GM21576 (cell line): ENCODE measurements around the gene DPEP1.
"Not testable (repeated sequence)": the region's sequence is repeated elsewhere in the genome, so short reads cannot be mapped to it uniquely, and the experiment has no call there.

Source experiments
- ATAC-seq: cut with Tn5 transposase; IDR thresholded peaks from one replicate; pipeline ENCODE4 v1.9.1; 2021; ENCODE audit warnings: mild to moderate bottlenecking, moderate library complexity; ENCODE audit not compliant: unreplicated experiment

Gene DPEP1

DNA sequence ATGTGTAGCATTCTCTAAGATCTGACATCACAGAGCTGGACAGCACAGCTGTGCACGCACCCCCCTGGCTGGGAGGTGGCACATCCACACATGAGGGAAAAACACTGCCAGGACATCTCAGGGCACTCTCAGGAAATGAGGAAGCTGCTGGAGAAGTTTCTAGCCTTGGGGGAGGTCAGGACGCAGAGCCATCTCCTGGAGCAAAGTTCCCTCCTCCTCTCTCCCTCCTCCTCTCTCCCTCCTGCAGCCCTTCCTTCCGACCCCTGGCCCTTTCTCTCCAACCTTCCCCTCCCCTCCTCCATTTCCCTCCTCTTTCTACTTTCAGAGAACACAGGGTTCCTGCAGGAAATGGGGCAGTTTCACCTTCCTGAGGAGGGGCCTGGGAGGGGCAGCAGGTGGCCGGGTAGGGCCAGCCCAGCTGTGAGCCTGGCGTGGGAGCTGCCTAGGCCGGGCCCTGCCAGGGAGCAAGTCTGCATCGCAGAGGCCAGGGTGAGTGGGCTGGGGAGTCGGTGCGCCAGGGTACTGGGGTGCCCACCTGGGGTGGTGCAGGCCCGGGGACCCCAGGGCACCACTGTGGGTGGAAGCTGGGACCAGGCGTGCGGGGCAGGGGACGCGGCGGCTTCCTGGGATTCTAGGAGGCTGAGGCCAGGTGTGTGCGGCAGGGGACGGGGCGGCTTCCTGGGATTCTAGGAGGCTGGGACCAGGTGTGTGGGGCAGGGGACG lies at the start of gene DPEP1:
Gene DPEP1 (plus strand): TSS at position 412 of the 723 bp plus-strand sequence. CDS start 16,769 bp downstream, outside the sequence.
- ATAC-seq: no peak

DNA sequence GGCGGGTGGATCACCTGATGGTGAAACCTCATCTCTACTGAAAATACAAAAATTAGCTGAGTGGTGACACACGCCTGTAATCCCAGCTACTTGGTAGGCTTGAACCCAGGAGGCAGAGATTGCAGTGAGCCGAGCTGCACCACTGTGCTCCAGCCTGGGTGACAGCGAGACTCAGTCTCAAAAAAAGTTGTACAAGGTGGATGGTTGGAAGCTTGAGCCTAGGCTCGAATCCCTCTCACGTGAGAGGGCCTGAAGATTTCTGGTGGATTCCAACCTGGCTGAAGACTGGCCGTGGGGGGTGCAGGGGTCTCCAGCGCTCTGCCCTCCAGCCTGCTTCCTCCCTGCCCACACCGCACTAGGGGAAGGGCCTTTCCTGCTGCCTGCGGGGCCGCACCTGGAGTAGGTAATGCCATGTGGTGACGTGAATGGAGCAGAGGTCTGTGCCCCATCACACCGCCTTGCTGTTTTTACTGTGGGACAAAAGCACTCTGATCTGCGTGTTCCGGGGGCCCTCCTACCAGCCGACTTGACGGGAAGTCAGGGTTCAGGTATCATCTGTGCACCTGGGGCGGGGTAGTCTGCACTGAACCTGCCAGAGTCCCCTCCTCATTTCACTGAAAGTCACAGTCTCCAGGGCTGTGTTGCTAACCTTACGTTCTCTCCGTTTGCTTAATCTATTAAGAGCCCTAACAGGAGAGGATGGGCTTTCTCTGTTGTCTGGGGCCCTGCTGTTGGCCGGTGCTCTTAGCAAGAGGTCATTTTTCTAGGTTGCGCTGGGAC lies 48.8 kb upstream of the DPEP1 start:
- ATAC-seq: no peak

DNA sequence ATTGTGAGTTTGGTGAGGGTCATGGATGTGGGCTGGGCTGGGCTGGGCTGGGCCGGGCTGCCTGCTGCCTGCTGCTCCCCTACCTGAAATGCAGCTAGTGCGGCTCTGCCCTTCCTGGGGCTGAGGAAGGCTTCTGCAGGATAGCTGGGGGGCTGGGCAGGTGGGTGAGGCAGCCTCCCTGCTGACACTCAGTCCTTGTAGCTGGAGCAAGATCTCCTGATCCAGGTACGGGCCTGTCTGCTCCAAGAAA lies 48.3 kb upstream of the DPEP1 start:
- ATAC-seq: no peak

DNA sequence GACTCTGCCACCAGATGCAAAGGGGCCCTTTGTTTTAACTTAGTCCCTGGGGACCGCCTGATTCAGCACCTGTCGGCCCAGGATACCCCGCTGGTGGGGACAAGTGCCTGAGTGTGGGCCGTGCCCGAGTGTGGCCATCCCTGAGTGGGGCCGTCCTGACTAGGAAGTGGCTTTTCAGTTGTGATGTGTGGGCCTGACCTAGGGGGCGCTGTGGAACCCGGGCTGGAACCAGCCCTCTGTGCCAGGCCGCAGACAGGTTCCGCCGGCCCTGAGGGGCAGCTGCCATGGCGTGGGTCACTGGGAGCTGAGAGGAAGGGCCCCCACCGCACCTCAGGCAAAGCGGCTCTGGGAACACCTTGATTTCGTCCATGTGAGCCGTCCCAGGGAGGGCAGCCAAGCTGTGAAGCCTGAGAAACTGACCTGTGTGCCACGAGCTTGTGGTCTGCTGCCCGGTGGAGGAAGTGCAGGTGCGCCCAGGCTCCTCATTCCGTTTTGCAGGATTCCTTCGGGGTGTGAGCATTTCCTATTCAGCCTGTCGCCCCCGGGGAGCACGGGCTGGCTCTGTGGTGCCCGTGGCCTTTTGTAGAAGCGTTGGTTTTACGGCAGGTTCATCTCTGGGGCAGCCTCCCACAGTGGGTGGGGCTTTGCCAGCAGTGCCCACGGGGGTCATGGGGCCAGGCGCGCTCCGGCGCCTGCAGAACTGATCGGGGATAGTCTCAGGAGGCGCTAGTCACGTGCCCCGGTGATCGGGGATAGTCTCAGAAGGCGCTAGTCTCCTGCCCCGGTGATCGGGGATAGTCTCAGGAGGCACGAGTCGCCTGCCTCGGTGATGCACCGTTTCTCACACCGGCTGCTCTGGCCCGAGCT lies 47.7 kb upstream of the DPEP1 start:
- no peak for ATAC-seq

DNA sequence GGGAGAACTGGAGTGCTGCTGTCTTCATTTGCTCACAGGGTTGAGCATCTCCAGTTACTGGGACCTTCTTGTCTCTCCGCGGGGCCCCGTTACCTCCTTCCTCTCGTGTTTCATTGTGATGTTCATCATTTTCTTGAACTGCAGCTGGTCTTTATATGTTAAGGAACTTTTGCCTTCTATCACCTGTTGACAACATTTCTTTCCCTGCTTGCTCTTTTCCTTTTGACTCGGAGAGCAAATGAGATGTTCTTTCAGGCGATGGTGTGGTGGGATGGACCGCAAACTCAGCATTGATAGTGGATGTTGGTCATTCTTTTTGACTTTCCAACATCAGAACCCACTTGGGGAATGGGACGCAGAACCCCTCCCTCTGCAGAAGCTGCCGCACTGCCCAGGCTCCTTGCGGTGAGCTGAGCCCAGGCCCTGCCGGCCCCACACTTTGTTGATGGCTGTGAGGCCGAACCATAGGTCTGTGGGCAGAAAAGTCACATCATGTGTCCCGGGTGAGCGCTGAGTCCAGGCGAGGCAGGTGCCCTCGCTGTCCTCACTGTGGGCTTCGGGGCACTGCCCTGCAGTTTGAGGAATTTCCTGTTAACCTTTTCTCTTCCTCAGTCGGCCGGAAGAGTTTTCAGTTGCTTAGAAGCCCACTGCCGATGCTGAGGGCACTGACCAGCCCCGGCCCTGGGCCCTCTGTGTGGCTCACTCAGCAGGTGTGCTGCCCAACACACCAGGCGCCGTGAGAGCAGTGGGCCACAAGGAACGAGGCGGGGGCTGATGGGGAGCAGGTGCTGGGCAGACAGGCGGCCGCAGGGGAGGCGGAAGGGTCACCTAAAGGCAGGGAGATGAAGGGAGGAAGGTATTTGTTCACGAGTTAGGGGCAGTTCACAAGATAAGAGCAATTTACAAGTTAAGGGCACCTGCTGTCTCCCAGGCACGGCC lies 45.5 kb upstream of the DPEP1 start:
- no peak for ATAC-seq

DNA sequence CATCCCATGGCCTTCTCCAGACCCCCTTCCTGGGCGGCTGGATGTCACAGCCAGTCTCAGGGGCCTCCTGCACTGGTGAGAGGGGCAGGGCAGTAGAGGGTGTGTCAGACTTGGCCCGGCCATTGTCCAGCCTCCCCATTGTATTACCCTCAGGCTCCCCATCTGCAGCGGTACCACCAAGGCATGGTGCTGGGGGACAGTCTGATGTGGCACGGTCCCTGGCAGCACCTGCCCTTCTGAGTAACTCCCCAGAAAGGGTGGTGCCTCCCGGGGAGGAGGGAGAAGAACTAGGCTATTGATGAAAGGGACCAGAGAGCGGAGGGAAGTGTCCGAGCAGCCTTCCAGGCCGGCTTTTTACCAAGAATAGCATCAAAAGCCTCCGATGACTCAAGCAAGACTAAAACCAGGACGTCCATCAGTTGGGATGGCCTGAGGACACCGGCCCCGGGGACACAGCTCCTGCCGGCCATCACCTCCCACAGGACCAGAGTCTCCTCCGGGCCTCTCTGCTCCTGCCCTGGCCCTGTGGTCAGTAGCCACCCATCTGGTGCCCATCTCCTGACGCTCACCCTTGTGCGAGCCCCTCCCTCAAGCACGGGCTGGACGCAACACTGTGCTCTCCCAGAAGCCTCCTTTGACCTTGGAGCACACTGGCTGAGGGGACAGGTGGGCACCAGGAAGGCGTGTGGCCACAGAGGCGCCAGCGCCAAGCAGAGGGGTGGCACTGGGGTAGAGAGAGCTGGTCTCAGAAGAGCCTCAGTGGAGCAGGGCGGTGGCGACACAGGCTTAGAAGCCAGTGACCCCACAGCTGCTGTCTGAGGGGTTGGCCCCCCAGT lies 43.7 kb upstream of the DPEP1 start:
- ATAC-seq: no peak

DNA sequence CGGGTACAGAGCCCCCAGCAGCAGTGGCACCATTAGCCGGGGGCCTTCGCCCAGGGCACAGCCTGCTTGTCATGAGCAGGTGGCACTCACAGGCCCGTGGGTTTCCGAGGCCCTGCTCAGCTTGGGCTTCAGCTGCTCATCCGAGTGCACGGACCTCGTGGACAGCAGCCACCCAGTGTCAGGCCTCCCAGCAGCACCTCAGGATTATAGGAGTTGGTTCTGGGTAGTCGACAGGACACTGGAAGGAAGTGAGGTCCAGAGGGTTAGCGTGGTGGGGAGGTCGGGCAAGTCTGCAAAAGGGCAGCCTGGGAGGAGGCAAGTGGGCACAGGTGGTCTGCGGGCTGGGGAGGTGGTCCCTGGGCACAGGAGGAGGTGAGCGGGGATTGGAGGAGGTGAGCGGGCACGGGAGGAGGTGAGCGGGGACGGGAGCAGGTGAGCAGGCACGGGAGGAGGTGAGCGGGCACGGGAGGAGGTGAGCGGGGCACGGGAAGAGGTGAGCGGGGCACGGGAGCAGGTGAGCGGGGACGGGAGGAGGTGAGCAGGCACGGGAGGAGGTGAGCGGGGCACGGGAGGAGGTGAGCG lies 43.0 kb upstream of the DPEP1 start:
- no peak for ATAC-seq

DNA sequence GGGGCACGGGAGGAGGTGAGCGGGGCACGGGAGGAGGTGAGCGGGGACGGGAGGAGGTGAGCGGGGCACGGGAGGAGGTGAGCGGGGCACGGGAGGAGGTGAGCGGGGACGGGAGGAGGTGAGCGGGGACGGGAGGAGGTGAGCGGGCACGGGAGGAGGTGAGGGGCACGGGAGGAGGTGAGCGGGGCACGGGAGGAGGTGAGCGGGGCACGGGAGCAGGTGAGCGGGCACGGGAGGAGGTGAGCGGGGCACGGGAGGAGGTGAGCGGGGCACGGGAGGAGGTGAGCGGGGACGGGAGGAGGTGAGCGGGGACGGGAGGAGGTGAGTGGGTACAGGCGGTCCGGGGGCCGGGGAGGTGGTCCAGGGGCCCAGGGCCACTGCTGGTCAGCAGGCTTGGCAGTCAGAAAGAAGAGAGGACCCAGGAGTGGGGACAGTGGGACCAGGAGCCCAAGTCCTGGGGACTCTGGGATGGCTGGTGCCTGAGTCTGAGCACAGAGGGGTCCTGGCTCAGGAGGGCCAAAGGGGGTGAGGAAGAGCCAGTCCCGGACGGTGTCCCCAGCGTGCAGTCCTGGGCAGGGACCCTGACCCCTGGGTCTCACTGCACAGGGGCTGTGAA lies 42.4 kb upstream of the DPEP1 start:
- not testable (repeated sequence) for ATAC-seq

DNA sequence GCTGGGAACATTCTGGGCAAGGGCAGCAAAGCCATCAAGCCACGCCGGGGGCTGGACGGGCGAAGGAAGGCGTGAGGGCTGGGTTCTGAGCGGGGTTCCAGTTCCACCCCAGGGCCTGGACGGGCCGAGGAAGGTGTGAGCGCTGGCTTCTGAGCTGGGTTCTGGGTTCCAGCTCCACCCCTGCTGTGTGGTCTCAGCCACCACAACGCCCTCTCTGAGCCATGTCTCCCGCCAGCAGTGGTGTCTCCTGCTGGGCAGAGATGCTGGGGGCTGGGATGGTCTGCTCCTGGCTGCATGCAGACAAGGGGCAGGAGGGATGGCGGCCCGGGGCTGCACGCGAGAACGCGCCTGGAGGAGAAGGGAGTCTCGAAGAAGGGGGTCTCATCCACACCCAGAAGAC lies 41.8 kb upstream of the DPEP1 start:
- ATAC-seq: no peak

DNA sequence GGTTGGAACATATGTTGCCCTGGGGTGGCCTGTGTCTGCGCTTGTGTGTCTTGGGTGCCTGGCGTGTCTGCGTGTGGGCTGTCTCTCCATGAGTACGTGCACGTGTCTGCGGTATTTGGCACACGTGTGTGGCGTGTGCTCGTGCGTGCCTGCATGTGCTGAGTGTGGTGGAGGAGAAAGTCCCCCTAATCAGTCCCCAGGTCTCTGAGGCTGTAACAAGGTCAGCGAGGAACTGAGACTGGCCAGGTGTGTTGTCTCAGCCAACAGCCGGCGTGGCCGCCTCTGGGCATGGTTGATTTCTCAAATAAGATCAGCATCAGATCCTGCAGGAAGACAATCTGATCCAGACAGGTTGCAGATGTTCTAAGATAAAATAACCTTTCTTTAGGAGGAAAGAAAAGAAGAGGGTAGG lies 41.4 kb upstream of the DPEP1 start:
- no peak for ATAC-seq

DNA sequence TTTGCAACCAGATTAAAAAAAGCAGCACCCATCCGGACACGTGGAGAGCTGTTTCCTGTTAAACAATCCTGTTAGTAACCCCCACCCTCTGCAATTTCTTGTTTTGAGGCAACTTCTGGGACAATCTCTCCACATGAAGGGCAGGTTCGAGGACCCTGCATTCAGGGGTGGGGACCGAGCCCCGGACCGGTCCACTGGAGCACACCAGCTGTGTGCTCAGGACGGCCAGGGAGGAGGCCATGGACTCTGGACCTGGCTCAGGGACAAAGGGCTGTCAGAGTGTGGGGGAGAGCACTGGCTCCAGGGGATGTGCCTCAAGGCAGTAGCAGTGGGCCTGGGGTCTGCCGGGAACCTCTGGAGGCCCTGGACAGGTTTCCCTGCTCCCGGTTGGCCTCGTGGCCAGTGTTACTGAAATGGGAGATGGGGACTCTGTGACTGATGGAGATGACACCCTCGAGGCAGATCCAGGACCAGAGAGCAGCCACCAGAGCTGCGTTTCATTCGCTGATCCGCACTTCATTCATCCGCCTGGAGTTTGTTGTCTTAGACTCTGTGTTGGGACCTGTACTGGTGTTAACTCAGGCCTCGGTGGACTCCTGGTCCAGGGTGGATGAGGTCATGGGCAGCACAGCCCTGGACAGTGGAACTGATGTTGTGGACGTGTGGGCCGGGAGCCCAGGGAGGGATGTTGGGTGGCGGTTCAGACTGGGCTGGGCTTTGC lies 40.8 kb upstream of the DPEP1 start:
- ATAC-seq: no peak

DNA sequence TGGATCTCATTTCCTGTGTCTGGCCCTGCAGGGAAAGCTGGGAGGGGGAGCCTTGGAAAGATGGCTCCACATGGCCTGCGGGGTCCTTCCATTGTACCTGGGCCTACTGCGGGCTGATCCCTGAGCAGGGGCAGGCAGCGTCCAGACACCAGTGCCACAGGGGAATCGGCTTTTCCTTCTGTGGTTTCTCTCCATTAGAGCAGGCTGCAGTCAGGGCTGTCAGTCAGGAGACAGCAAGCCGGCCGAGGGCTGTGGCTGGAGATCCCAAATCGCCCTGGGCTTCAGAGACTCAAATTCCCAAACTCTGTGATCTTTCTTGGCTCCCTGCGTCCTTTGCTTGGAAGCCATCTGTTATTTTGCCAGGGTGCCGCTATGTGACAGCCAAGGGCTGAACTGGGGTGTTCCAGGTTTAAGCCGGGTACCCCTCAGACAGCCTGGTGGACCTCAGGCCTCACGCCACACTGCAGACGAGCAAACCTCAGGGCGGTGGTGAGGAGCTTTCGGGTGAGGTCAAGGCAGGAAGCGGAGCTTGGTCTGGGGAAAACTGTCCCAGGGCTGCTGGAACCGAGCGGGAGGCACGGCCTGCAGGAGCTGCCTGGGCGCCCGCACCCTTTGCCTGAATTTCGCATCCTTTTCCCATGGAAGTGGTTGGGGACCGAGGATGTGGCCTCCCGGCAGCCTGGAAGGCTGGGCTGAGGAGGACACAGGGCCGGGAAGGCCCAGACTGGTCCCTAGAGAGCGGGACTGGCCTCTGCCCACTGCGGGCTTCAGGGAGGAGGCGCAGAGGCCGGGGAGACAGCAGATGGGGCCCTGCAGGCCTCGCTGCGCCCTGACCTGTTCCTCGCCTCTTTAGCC lies 39.4 kb upstream of the DPEP1 start:
- no peak for ATAC-seq

DNA sequence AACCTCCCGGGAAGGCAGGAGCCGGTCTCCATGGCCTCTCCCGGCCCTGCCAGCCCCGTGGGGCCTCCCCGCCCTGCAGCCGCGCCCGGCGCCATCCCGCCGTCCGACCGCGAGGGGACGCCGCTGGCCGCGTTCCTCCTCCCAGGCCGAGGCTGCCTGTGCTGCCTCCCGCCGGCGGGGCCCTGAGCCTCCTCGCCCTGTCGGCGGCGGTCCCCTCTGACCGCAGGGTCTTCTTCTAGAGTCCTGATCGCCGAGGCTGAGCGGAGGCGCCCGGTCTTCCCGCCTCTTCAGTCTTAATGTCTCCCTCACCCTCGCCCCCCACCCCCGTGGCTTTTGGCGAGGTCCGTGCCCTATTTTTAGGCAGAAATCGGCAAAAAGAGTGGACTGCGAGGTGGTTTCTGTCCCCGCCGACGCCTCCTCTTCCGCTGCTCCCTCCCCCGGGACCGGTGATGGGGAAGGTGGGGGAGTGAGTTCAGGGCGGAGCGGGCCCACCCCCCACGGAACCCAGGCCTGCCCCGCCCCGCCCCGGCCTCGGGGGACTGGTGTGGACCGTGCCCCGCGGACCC lies 38.7 kb upstream of the DPEP1 start:
- ATAC-seq: no peak

DNA sequence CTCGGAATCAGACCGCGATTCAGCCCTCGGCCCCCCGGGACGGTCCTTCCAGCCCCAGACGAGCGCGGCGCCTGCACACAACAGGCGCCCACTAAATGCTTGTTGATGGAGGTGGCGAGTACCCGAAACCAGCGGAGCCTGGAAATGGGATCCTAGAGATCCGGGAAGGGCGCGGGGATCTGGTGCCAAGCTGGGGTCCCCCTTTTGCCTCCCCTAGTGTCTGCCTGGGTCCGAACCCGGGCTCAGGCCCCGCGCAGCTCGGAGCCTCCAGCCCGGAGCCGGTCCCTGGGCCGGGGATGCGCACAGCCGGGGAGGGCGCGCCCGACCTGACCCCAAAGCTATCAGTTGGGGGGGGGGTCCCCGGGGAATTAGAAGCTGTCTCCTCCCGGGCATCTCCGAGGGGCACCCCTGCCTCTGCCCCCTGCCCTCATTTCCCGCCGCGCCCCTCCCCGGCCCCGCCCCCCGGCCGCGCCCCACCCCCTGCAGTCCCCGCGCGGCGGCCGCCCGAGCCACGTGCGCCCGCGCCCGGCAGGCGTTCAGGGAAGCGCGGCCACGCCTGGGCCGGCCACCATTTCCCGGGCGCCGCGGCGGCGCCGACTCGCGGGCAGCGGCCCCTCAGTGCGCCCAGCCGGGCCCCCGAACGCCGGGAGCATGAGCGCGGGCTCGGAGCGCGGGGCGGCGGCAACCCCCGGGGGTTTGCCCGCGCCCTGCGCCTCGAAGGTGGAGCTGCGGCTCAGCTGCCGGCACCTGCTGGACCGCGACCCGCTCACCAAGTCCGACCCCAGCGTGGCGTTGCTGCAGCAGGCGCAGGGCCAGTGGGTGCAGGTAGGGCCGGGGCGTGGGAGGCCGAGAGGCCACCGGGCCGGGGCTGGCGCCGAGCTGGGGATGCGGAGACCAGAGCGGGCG lies 37.9 kb upstream of the DPEP1 start, which contains the start of gene CPNE7:
Gene CPNE7 (plus strand): TSS at position 512 of the 906 bp plus-strand sequence. CDS start 140 bp downstream, at position 652.
- ATAC-seq: no peak

DNA sequence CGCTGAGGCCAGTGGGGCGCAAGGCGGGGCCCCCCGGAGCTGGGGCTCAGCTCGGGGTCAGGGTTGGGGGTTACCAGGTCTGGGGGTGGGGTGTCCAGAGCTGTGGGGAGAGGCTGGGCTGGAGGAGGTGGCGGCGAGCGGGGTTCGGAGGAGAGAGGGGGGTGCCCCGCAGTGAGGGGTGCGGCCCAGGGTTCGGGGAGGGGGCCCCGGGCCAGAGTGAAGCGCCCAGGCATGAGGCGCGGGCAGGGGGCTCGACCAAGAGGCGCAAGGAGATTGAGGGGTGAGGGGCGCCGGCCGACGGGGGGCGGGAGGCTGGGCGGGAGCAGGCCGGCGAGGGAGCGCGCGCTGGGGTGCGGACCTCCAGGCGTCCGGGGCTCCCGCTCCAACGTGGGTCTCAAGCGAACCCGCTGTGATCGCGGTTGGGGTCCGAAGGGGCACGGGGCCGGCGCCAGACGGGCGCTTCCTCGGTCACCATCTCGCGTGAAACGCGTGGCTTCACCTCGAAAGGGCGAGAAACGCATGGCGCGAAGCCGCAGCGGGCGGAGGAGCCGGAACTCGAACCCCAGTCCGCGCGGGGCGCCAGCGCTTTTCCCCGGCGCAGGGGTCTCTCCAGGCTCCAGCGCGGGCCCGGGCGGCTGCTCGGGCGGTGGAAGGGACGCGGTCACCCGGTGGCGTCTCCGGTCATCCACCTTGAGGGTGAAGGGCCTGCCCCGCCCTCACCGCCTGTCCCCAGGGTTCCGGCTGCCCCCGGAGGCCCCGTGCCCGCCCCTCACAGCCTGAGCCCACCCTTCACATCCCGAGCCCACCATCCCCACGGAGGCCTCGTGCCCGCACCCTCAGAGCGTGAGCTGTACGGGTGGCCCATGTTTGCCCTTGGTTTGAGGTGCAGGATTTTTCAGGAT lies 37.0 kb upstream of the DPEP1 start:
- no peak for ATAC-seq
